ENCODE measurements around the gene ELOVL7. TPM values are rescaled to one million over a fixed set of nuclear protein-coding genes. Genes with fewer than 3 reads are reported as not detected.

Gene ELOVL7
- total RNA-seq, 1 experiment from 2014 or later = 2.5 TPM

DNA sequence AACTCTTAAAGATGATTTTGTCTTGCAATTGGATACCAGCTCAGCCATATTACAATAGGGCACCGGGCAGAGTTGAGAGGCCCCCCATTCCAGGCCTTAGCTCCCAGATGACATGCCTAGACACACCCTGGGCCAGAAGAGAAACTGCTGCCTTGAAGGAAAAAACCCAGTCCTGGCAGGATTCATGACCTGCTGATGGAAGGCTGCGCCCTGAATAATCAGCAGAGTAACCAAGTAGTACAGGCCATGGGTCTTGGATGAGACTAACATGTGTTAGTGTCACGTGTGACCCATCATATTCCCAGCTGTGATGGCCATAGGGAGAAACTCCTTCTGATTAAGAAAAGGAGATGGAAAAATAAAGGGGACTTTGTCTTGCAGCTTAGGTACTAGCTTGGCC is 105.1 kb downstream of the ELOVL7 start:
- H3K27ac Mint-ChIP-seq = no peak overlapping the region; a peak in 1 of 7 replicates
- Histone ChIP-seq H3K27ac (ENCODE audit: insufficient read length, low read depth, low read length) (no peak overlapping the region), H3K14ac (ENCODE audit: insufficient read depth, low read length) (no peak overlapping the region), H4K20me1 (ENCODE audit: control insufficient read depth, insufficient read depth, insufficient read length) (no peaks in the 10 kb centered on the region), H2BK15ac (ENCODE audit: low read depth, low read length) (no peak overlapping the region), H2BK120ac (ENCODE audit: low read depth, low read length, poor library complexity, severe bottlenecking) (no peak overlapping the region), H2BK5ac (ENCODE audit: insufficient read length, low read length) (no peak overlapping the region), H3K4me1 (ENCODE audit: insufficient read depth, low read length) (no peaks in the 10 kb centered on the region), H3K56ac (ENCODE audit: insufficient read length, low read depth, low read length) (no peak overlapping the region), H2AK5ac (ENCODE audit: insufficient read length, low read length) (no peak overlapping the region), H2BK12ac (ENCODE audit: insufficient read length, low read depth, low read length) (no peak overlapping the region), H2BK20ac (ENCODE audit: low read depth, low read length, poor library complexity, severe bottlenecking) (no peak overlapping the region), H3K79me1 (ENCODE audit: insufficient read depth, low read depth, low read length, poor library complexity, severe bottlenecking) (no peaks in the 10 kb centered on the region), H3T11ph (ENCODE audit: low read length) (no peak overlapping the region), H3K79me2 (ENCODE audit: insufficient read depth, low read length) (no peaks in the 10 kb centered on the region), H3K27me3 (ENCODE audit: insufficient read depth, low read length) (no peaks in the 10 kb centered on the region), H3K9ac (ENCODE audit: extremely low read depth, insufficient read length, low read length) (no peak overlapping the region), H3K18ac (ENCODE audit: insufficient read length, low read depth, low read length) (no peak overlapping the region), H4K91ac (ENCODE audit: insufficient read length, low read depth, low read length) (no peak overlapping the region), H4K5ac (ENCODE audit: insufficient read length, low read depth, low read length) (no peak overlapping the region), H3K23ac (ENCODE audit: insufficient read length, low read depth, low read length) (no peak overlapping the region), H3K23me2 (ENCODE audit: insufficient read length, low read depth, low read length, poor library complexity, severe bottlenecking) (no peaks in the 10 kb centered on the region), H3K4ac (ENCODE audit: low read depth, low read length) (no peak overlapping the region), H4K8ac (replicated peaks; ENCODE audit: insufficient read length, low read depth, low read length) (no peak overlapping the region), H3K9me3 (ENCODE audit: control insufficient read depth, low read depth, low read length) (no peaks in the 10 kb centered on the region), H3K4me2 (ENCODE audit: insufficient read depth, insufficient read length, low read length) (no peak overlapping the region), H2AFZ (ENCODE audit: low read length) (no peak overlapping the region)
- H3K36me3 Mint-ChIP-seq (ENCODE audit: insufficient read depth in 1 of 3, low read depth in 3 of 3) = peaks cover 0 to 7% (median 0%) of the 10 kb centered on the region in 3 experiments; a peak in 3 of 7 replicates
- TF ChIP-seq, protein P1, sequence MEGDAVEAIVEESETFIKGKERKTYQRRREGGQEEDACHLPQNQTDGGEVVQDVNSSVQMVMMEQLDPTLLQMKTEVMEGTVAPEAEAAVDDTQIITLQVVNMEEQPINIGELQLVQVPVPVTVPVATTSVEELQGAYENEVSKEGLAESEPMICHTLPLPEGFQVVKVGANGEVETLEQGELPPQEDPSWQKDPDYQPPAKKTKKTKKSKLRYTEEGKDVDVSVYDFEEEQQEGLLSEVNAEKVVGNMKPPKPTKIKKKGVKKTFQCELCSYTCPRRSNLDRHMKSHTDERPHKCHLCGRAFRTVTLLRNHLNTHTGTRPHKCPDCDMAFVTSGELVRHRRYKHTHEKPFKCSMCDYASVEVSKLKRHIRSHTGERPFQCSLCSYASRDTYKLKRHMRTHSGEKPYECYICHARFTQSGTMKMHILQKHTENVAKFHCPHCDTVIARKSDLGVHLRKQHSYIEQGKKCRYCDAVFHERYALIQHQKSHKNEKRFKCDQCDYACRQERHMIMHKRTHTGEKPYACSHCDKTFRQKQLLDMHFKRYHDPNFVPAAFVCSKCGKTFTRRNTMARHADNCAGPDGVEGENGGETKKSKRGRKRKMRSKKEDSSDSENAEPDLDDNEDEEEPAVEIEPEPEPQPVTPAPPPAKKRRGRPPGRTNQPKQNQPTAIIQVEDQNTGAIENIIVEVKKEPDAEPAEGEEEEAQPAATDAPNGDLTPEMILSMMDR (conservative IDR thresholded peaks at IDR 0.05) = no peak
- H3K9me3 Mint-ChIP-seq = peaks cover 2 to 6% of the 10 kb centered on the region in 2 experiments; a peak in 1 of 5 replicates
- no CpG with 5 or more reads among the region's 3 CpGs for WGBS (ENCODE audit: extremely low coverage, insufficient read length, low lambda C conversion rate)
- H3K4me1 Mint-ChIP-seq = peaks cover 20 to 21% of the 10 kb centered on the region in 2 experiments
- peaks cover 12% of the 10 kb centered on the region for H3K27me3 Mint-ChIP-seq (ENCODE audit: low read depth)
- DNase-seq = no peak
- no peak overlapping the region for H3K4me3 Mint-ChIP-seq
